Neural cell (in vitro differentiated cells): Measurements from ENCODE around the gene CDCP2. TPM values are rescaled to one million over a fixed set of nuclear protein-coding genes. Genes with fewer than 3 reads are reported as not detected.

Experiments used
- H2AFZ ChIP-seq: fragments of 200-600, 300-800 bp; sonication (generic), shearing (Covaris generic); 2 replicates; pipeline ENCODE4 v1.6.0; 2014; ENCODE audit warnings: low read depth, mild to moderate bottlenecking, antibody characterized with exemption, low read length, moderate library complexity
- H3F3A ChIP-seq: fragments of 200-600 bp; shearing (Covaris generic); 2 replicates; pipeline ENCODE4 v1.6.1; 2016; ENCODE audit warnings: mild to moderate bottlenecking, moderate library complexity, mixed read lengths, antibody characterized with exemption, low read length; ENCODE audit not compliant: insufficient read depth, poor library complexity, severe bottlenecking
- H3K27ac ChIP-seq: fragments of 200-600, 300-800 bp; sonication (generic), shearing (Covaris generic); 2 replicates; pipeline ENCODE4 v1.5.1; 2014; ENCODE audit warnings: mild to moderate bottlenecking, low read length, moderate library complexity
- H3K27me3 ChIP-seq: fragments of 300-800, 200-600 bp; sonication (generic), shearing (Covaris generic); 2 replicates; pipeline ENCODE4 v1.6.0; 2014; ENCODE audit warnings: mild to moderate bottlenecking, low read depth, low read length, moderate library complexity; ENCODE audit not compliant: insufficient read depth
- H3K36me3 ChIP-seq: fragments of 300-800, 200-600 bp; sonication (generic), shearing (Covaris generic); 2 replicates; pipeline ENCODE4 v1.5.1; 2014; ENCODE audit warnings: mild to moderate bottlenecking, antibody characterized with exemption, low read length, moderate library complexity; ENCODE audit not compliant: insufficient read depth
- H3K4me2 ChIP-seq: fragments of 300-800, 200-600 bp; sonication (generic), shearing (Covaris generic); 2 replicates; pipeline ENCODE4 v1.6.0; 2014; ENCODE audit warnings: mild to moderate bottlenecking, low read length
- H3K4me3 ChIP-seq: fragments of 300-800, 200-600 bp; sonication (generic), shearing (Covaris generic); 2 replicates; pipeline ENCODE4 v1.5.1; 2014; ENCODE audit warnings: mild to moderate bottlenecking, low read length, moderate library complexity
- H3K79me2 ChIP-seq: fragments of 200-600 bp; shearing (Covaris generic); replicated peaks from 2 replicates; pipeline ENCODE4 v1.6.0; 2014; ENCODE audit warnings: mild to moderate bottlenecking, low read length, moderate library complexity; ENCODE audit not compliant: insufficient read depth
- H3K9ac ChIP-seq: fragments of 300-800, 200-600 bp; sonication (generic), shearing (Covaris generic); 2 replicates; pipeline ENCODE4 v1.6.1; 2016; ENCODE audit warnings: mild to moderate bottlenecking, low read length, mixed read lengths
- H3K9me2 ChIP-seq: fragments of 200-600 bp; shearing (Covaris generic); 2 replicates; pipeline ENCODE4 v1.6.1; 2016; ENCODE audit warnings: mild to moderate bottlenecking, low read length, mixed read lengths; ENCODE audit not compliant: insufficient read depth
- H3K9me3 ChIP-seq: fragments of 200-600, 300-800 bp; sonication (generic), shearing (Covaris generic); 2 replicates; pipeline ENCODE4 v1.6.1; 2016; ENCODE audit warnings: mild to moderate bottlenecking, mixed run types, low read length, moderate library complexity, mixed read lengths
- H4K20me1 ChIP-seq: fragments of 200-600 bp; shearing (Covaris generic); 2 replicates; pipeline ENCODE4 v1.6.1; 2016; ENCODE audit warnings: mild to moderate bottlenecking, mixed run types; ENCODE audit not compliant: insufficient read depth
- EP300 ChIP-seq: fragments of 450-650 bp; conservative IDR thresholded peaks from 2 replicates; pipeline ENCODE4 v1.6.1; 2014; ENCODE audit warnings: antibody characterized with exemption, mild to moderate bottlenecking, moderate library complexity; ENCODE audit not compliant: poor library complexity, severe bottlenecking
- EZH2 ChIP-seq: fragments of 200-600, 300-800 bp; shearing (Covaris generic), sonication (generic); IDR thresholded peaks from 2 replicates; pipeline ENCODE4 v1.6.1; 2014; ENCODE audit warnings: antibody characterized with exemption, low read length, borderline replicate concordance, mild to moderate bottlenecking; ENCODE audit not compliant: insufficient read depth, poor library complexity, severe bottlenecking
- MXI1 ChIP-seq: fragments of 450-650 bp; conservative IDR thresholded peaks from 2 replicates; pipeline ENCODE4 v1.6.1; 2014; ENCODE audit warnings: antibody characterized with exemption, mild to moderate bottlenecking; ENCODE audit not compliant: poor library complexity, severe bottlenecking
- POLR2AphosphoS5 ChIP-seq: IDR thresholded peaks from 2 replicates; pipeline ENCODE4 v1.6.1; 2012
- RAD21 ChIP-seq: fragments of 450-650 bp; conservative IDR thresholded peaks from 2 replicates; pipeline ENCODE4 v1.6.1; 2014; ENCODE audit warnings: antibody characterized with exemption, mild to moderate bottlenecking, moderate library complexity
- SMC3 ChIP-seq: fragments of 450-650 bp; conservative IDR thresholded peaks from 2 replicates; pipeline ENCODE4 v1.6.1; 2014; ENCODE audit warnings: antibody characterized with exemption, mild to moderate bottlenecking, moderate library complexity; ENCODE audit not compliant: poor library complexity
- TAF1 ChIP-seq: IDR thresholded peaks from 2 replicates; pipeline ENCODE4 v1.6.1; 2012; ENCODE audit warnings: low read depth
- polyA plus RNA-seq: library from polyadenylated mRNA; depleted of rRNA; stranded (reverse); fragments of >200 nt; gene quantifications from 2 replicates; pipeline ENCODE4 v1.2.3, GENCODE V29; 2014
- TF ChIP-seq, protein P1 (sequence below): IDR thresholded peaks from 2 replicates; pipeline ENCODE4 v1.6.1; 2012; ENCODE audit warnings: borderline replicate concordance
- TF ChIP-seq, protein P2 (sequence below): fragments of 450-650 bp; IDR thresholded peaks from 2 replicates; pipeline ENCODE4 v1.5.1; 2014; ENCODE audit warnings: antibody characterized with exemption, mild to moderate bottlenecking, moderate library complexity; ENCODE audit not compliant: poor library complexity, severe bottlenecking

CDCP2 gene
- polyA plus RNA-seq, 1 donor from 2014 or later, result not detected

DNA sequence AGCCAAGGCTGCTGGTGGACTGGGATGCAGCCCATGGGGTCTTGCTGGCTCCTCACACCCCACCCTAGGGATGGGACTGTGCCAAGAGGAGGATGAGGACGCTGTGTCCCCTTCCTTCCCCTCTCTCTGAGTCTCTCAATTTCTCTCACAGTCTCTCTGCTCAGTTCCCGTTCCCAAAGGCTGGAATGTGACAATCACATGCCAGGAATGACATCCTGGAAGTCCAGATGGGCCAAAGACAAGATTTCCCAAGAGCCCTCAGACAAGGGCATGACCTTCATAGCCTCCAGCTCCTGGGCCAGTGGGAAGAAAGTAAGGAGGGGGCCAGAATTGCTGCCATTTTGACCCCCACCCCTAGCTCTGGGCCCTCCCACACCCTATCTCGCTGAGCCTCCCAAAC is 7.6 kb upstream of the CDCP2 start:
- H3K79me2 ChIP-seq, result no peaks in the 10 kb centered on the region
- TF ChIP-seq EP300 (no peak), TAF1 (no peak)
- TF ChIP-seq, protein P1, sequence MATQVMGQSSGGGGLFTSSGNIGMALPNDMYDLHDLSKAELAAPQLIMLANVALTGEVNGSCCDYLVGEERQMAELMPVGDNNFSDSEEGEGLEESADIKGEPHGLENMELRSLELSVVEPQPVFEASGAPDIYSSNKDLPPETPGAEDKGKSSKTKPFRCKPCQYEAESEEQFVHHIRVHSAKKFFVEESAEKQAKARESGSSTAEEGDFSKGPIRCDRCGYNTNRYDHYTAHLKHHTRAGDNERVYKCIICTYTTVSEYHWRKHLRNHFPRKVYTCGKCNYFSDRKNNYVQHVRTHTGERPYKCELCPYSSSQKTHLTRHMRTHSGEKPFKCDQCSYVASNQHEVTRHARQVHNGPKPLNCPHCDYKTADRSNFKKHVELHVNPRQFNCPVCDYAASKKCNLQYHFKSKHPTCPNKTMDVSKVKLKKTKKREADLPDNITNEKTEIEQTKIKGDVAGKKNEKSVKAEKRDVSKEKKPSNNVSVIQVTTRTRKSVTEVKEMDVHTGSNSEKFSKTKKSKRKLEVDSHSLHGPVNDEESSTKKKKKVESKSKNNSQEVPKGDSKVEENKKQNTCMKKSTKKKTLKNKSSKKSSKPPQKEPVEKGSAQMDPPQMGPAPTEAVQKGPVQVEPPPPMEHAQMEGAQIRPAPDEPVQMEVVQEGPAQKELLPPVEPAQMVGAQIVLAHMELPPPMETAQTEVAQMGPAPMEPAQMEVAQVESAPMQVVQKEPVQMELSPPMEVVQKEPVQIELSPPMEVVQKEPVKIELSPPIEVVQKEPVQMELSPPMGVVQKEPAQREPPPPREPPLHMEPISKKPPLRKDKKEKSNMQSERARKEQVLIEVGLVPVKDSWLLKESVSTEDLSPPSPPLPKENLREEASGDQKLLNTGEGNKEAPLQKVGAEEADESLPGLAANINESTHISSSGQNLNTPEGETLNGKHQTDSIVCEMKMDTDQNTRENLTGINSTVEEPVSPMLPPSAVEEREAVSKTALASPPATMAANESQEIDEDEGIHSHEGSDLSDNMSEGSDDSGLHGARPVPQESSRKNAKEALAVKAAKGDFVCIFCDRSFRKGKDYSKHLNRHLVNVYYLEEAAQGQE, result no peak
- no peak overlapping the region for H2AFZ ChIP-seq

DNA sequence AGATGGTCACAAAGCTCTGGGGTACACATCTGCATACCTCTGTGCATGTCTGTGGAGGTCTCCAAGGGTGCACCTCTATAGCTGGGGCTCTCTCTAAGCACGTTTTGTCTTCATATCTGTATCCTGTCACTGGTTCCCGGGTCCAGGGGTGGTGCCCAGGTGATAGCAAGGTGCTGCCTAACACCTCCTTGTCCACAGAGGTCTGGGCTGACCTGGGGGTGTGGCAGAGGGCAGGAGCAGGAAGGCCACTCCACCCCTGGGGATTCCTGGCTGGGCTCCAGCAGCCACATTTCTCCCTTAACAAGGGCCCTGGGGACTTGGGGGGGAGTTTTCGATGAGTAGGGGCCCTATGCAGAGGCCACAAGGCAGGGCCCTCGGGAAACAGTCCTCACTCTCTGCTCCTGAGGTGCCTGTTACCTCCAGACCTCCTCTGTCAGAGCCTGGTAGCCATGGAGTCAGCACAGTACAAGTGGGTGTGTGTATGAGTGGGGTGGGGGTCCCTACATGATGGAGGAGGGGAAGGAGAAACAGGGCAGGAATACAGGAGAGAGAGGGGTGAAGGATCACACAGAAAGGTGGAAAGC is 7.0 kb upstream of the CDCP2 start:
- H3K9me2 ChIP-seq, result no peaks in the 10 kb centered on the region
- H3K27ac ChIP-seq, result no peak overlapping the region
- H4K20me1 ChIP-seq, result no peaks in the 10 kb centered on the region

More for the DNA sequence above, 7.6 kb upstream of the CDCP2 start:
- no peak overlapping the region for H3K4me2 ChIP-seq
- H3K36me3 ChIP-seq, result no peaks in the 10 kb centered on the region
- H3K9me2 ChIP-seq, result no peaks in the 10 kb centered on the region
- H3K9ac ChIP-seq, result no peak overlapping the region
- no peak overlapping the region for H3K27ac ChIP-seq
- H3K4me3 ChIP-seq, result no peak overlapping the region
- no peaks in the 10 kb centered on the region for H3K27me3 ChIP-seq
- no peaks in the 10 kb centered on the region for H3F3A ChIP-seq
- no peaks in the 10 kb centered on the region for H4K20me1 ChIP-seq
- no peaks in the 10 kb centered on the region for H3K9me3 ChIP-seq

More for the DNA sequence above, 7.0 kb upstream of the CDCP2 start:
- H3K9ac ChIP-seq, result no peak overlapping the region
- H3K27me3 ChIP-seq, result no peaks in the 10 kb centered on the region
- H3K36me3 ChIP-seq, result no peaks in the 10 kb centered on the region
- H3K4me2 ChIP-seq, result no peak overlapping the region
- no peak for TF ChIP-seq EZH2
- no peak for TF ChIP-seq TAF1
- TF ChIP-seq POLR2AphosphoS5, result no peak
- TF ChIP-seq EP300, result no peak
- no peak for TF ChIP-seq RAD21
- TF ChIP-seq SMC3, result no peak
- TF ChIP-seq, protein P1, result no peak
- TF ChIP-seq, protein P2, sequence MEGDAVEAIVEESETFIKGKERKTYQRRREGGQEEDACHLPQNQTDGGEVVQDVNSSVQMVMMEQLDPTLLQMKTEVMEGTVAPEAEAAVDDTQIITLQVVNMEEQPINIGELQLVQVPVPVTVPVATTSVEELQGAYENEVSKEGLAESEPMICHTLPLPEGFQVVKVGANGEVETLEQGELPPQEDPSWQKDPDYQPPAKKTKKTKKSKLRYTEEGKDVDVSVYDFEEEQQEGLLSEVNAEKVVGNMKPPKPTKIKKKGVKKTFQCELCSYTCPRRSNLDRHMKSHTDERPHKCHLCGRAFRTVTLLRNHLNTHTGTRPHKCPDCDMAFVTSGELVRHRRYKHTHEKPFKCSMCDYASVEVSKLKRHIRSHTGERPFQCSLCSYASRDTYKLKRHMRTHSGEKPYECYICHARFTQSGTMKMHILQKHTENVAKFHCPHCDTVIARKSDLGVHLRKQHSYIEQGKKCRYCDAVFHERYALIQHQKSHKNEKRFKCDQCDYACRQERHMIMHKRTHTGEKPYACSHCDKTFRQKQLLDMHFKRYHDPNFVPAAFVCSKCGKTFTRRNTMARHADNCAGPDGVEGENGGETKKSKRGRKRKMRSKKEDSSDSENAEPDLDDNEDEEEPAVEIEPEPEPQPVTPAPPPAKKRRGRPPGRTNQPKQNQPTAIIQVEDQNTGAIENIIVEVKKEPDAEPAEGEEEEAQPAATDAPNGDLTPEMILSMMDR, result no peak
- TF ChIP-seq MXI1, result no peak
- H3K79me2 ChIP-seq, result no peaks in the 10 kb centered on the region
- no peak overlapping the region for H3K4me3 ChIP-seq
- H2AFZ ChIP-seq, result no peak overlapping the region
- no peaks in the 10 kb centered on the region for H3F3A ChIP-seq
- H3K9me3 ChIP-seq, result no peaks in the 10 kb centered on the region
